GM19043 (cell line): ENCODE results near the gene FNBP1.
A peak's percentile ranks its signal among the peaks of the same experiment; 100 is the strongest.
"Not testable (repeated sequence)": the region's sequence is repeated elsewhere in the genome, so short reads cannot be mapped to it uniquely, and the experiment has no call there.

Experiments used
- ATAC-seq: cut with Tn5 transposase; IDR thresholded peaks from one replicate; pipeline ENCODE4 v1.9.1; 2021; ENCODE audit warnings: low read depth; ENCODE audit not compliant: unreplicated experiment

Gene FNBP1

GRCh38 chr9:129899620-129900019 is 143.4 kb downstream of the FNBP1 start:
- ATAC-seq: no peak

- no peak for ATAC-seq
Observed at GRCh38 chr9:129898185-129898584, 144.8 kb downstream of the FNBP1 start.

DNA sequence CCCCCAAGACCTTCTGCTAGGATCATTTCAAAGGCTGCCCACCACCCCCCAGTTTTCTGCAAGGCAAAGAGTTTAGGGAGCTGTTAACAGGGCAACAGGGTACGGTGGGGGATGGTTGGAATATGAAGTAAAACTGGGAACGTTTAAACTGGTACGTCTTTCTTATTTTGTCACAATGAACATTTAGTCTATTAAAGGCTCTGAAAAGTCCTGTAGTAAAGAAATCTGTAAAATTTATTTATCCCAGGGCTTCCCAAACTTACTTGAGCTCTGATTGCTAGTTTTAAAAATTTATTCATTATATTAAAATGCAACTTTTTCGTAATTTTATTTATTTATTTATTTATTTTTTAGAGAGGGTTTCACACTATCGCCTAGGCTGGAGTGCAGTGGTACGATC is 145.7 kb downstream of the FNBP1 start:
- no peak for ATAC-seq

DNA sequence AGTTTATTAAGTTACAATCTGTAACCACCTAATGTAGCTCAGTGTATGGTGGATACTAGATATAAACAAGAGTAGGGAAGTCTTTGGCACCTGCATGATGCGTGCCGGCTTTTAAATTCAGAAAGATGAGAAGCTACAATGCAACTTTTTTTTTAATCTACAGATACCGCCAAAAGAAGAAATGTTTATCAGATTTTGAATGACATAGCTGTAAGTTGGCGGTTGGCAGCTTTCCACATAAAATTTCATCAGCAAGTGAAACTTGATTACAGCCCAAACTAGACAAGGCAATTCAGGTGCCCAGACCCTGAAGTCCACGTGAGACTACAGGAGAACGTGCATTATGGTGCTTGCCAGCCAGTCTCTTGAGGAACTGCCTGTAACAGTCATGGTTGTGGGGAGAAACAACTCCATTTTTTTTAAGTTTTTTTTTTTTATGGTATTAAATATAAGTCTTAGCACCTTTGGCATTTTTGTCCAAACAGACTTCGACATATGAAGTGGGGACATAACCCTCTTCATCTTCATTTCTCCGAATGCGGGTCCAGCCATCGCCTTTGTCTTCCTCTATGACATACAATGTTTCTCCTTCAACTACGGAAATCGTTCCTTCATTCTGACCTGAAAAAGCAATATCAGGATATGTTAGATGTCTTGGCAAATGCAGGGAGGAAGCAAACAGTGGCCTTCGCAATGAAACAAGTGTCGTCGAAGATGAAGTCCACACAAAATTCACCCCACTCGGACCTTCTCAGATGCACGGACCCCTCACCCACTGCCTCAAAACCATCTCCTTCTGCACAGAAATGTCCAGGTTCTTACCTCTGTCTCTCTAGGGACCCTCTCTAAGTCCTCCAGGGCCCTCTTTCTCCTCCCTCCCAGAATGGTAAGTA is 147.4 kb downstream of the FNBP1 start:
- no peak for ATAC-seq

- ATAC-seq: no peak
Observed at GRCh38 chr9:129894120-129894823, 148.7 kb downstream of the FNBP1 start.

DNA sequence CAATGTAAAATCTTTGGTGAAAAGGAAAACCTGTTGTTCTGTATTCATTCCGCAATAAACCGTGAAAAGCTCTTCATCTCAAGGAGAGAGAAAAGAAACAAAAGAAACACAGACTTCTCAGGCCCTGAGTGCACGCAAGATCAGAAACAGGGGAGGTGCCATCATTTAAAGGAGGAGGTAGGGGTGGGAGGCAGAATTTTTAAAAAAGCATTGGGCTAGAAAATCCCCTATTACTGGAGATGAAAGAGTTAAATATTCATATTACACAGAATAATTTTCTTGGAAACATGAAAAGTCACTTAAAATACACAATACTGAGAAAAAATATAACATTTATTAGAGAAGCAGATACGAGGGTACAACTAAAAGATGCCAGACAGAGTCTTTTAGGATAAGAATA is 151.4 kb downstream of the FNBP1 start:
- no peak for ATAC-seq

DNA sequence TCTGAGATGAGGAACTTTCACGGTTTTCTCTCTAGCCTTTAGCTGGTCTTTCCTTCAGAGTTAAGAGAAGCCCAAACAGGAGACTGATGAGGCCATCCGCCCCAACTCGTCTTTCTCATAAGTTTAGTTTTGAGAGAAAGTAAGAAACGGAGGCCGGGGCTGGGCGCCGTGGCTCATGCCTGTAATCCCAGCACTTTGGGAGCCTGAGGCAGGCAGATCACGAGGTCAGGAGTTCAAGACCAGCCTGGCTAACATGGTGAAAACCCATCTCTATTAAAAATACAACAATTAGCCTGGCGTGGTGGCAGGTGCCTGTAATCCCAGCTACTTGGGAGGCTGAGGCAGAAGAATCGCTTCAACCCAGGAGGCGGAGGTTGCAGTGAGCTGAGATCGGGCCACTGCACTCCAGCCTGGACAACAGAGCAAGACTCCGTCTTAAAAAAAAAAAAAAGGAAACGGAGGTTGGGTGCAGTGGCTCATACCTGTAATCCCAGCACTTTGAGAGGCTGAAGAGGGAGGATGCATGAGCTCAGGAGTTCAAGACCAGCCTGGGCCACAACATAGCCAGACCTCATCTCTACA is 152.2 kb downstream of the FNBP1 start:
- not testable (repeated sequence) for ATAC-seq

GRCh38 chr9:129889941-129890717 is 152.9 kb downstream of the FNBP1 start:
- no peak for ATAC-seq

- no peak for ATAC-seq
Observed at GRCh38 chr9:129889122-129889940, 153.7 kb downstream of the FNBP1 start.

DNA sequence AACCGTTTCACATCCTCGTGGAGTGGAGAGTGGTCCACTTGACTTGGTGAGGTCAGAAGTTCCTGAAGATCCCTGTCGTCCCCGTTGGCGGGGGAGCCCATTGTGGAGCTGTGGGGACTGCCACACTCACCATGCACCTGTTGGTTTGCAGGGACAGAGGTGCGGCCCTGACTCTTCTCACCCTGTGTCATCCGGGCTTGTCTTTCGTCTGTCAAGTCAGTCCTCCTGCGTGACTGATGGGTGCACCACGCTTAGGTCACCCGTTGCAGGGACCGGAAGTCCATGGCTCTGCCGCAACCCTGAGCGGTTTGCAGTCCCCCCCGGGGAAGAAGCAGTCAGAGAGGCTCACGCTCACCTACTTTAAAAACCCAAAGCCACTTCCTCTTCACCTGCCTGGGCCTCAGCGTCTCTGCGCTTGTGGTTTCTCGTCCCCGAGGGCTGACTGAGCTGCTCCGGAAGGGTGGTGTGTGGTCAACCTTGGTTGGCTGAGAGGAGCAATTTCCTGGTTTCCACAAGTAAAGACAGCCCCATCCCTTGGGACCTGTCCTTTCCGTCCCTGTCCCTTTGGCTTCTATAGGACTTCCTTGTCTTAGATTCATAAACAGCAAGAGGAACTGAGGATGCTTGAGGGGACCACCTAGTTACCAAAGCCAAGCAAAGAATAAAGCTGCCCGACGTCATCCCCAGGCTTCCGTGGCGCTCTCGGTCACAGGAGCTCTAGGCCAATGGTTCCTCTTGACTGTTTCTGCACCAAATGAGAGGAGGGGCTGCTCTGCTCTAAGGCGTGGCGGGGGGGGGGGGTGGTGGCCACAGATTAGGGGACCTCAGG is 154.5 kb downstream of the FNBP1 start:
- ATAC-seq: peak; percentile 55

DNA sequence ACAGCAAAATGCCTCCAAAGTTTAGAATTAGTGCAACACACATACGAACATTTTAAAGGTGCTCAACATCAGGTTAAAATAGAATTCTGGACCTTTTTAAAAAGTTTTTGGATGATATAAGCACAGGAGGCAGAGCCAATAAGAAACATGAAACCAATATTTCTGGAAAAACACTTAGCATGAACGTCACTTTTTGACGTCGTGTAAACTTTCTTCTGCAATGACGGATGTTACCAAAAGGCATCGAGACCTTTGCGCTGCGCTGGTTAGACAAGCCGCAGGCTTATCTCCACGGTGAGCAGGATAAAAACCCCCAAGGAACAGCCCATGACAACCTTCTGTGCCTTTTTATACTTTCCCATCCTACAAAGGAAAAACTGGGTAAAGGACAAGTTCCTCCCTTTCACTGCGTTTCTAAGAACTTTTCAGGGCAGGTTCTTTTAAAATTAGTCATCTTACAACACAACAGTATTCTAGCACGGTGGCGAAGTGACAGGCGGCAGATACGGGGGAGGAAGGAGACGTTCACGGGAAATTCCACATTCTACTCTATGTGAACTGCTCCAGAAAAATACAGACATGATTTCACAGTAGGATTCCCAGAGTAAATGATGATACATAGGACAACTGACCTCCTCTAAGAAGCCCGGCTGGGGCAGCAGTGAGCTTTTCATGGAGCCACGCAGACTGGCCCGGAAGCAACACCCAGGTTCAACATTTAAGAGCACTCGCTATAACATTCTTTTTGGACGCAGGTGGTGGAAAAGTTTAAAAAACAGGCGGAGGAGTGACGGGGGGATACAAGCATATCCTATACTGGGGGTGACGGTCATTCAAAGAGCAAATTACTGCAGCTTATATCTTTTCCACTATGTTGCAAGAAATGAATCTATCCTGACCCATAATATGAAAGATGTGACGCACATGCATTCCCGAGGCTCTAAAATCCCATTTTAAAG is 155.4 kb downstream of the FNBP1 start:
- ATAC-seq: no peak

GRCh38 chr9:129886226-129887174 is 156.5 kb downstream of the FNBP1 start:
- ATAC-seq: no peak

DNA sequence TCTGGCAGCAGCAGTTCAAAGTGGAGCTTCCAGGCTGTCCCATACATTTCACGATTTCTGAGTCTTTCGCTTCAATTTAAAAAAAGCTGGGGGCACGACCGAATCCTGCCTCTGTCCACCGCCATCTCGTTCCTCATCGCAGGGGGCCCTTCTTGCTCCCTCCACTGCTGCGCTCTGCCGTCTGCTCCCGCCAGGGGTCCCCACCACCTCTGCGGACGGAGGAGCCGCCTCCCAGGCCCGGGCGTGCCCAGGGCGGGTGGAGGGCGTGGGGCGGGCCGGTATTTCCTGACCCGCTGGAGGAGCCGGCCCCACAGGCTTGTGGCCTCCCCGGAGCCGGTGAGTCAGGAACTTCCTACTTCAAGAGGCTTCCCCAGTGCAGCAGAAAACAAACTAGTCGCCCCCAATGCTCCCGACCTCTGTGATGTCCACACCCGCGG is 157.3 kb downstream of the FNBP1 start:
- ATAC-seq: no peak

DNA sequence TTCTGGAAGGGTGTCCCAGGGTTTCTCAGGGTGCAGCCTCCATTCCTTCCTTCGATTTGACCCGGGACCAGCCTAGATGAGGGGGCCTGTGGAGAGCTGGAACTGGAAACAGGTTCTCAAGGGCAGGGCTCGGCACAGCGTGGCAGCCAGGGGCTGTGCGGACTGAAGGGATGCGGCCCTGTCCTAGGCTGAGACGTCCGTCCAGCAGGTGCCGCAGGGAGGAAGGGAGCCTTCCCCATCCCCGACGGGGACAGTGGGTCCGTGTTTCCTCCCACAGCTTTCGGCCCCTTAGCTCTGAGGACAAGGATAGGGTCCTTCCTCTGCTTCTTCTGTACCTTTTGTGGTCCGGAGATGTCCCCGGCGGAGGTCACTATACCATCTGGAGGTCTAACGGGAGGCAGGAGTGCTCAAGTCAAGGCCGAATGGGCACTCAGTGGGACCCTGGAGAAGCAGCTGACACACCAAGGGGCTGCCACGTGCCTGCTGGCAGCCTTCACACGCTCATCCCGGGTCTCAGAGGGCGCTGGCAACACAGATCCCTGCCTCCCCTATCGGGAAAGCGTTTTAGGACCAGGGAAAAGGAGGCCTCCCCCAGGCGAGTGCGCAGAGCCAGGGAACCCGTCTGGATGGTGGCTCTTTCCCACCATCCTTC is 157.8 kb downstream of the FNBP1 start:
- no peak for ATAC-seq

GRCh38 chr9:129884220-129885017 is 158.6 kb downstream of the FNBP1 start:
- ATAC-seq: peak; percentile 38
